Non-pigmented ciliary epithelial cell (primary cell): Measurements from ENCODE around the gene ARHGAP42.

Experiments used
- DNase-seq: peaks from one replicate; pipeline ENCODE4 v3.0.0-alpha.2; 2010; ENCODE audit warnings: low read depth

Gene ARHGAP42

DNA sequence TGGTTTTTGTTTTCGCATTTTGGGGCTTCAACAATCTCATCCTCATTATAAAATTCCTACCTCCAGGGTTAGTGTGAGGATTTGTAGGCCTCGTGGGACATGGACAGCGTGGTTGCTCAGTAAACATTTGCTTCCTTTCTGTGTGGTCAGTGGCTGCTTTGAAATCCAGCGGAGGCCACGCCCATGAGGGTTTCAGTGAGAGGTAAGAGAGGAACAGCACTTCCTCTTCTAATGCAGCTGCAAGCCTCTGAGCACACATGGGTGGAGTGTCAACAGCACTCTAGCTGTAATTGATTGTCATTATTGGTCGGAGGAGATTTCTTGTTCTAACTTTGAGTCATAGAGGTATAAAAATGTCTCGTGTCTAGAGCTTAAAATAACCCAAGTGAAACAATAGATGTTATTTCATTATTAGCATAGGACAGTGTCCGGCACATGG is 6.0 kb upstream of the ARHGAP42 start:
- no peak for DNase-seq

DNA sequence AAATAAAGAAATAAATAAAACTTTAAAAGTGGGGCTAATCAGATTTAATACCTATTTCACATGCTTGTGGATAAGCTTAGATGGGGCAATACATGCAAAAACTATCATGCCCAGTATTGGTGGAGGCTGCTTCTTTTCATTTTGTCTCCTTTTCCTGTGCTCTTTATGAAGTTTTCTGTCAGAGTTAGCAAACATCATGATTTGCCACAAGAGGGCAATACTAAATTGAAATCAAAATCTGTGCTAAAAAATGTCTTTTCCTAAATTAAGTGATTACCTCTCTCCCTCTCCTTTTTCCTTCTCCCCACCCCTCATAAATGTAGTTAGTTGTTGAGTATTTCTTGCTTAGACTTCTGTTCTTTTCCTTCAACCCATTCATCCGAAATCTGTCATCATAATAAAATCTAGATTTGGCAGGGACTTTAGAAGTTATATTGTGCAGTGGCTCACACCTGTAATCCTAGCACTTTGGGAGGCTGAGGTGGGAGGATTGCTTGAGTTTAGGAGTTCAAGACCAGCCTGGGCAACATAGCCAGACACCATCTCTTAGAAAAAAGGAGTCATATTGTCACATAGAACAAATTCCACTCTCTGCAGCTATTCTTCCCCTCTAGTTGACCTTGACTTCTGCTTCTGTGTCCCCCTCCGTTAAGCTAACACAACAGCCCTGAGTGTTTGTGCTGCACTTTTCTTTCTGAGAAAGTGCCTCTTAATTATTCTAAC is 4.7 kb upstream of the ARHGAP42 start:
- DNase-seq: no peak

DNA sequence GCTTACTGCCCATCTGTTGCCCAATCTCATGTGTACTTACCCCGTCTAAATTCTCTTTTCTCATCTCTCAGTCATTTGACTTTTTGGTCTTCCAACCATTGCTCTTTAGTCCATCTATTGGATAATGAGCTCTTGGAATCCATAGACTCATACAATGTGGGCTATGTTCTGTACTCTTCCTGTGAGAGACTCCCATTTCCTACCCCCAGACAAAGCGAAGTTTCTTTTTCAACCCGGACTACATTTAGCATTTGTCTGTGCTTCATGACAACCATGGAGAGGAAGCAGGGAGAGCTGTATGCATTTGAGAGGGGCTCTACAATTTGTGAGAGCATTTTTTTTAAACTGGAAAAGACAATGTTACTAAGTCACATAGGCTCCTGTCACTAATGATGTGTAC is 4.0 kb upstream of the ARHGAP42 start:
- DNase-seq: no peak

DNA sequence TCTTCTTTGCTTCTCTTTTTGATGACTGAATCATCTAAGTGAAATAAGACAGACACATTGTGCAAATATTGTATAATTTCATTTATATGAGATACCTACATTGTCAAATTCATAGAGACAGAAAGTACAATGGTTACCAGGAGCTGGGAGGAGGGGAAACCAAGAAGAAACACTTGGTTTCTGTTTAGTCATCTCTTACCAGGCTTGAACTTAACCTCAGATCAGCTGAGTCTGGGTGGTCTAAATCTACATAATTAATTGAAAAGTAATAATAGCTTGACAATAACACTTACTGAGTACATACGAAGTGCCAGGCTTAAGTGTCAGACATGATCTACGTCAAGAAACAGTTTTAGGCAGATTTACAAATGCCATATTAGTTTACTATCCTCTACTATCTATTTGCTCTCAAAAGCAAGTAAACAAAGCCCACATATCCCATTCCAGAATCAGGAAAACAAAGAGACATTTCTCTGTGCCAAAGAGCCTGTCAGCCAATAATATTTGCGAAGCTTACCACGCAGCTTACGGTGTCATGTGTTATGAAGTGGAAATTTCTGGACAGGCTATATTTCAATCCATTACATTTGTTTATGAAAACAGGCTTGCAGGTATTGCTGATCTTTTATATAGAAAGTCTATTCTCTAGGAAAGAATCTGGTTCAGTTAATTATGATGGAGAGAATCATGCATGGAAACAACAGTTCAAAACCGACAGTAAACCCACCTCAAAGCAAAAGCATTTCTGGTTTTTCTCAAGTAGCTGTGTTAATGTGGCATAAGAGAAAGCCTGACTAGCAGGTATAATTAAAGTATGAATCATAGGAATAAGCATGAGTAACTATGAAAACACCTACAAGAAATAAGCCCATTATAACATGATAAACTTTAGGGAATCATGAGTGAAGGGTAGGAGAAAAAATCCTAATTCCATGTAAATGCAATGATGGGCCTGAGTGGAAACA is 2.7 kb upstream of the ARHGAP42 start:
- DNase-seq: no peak

DNA sequence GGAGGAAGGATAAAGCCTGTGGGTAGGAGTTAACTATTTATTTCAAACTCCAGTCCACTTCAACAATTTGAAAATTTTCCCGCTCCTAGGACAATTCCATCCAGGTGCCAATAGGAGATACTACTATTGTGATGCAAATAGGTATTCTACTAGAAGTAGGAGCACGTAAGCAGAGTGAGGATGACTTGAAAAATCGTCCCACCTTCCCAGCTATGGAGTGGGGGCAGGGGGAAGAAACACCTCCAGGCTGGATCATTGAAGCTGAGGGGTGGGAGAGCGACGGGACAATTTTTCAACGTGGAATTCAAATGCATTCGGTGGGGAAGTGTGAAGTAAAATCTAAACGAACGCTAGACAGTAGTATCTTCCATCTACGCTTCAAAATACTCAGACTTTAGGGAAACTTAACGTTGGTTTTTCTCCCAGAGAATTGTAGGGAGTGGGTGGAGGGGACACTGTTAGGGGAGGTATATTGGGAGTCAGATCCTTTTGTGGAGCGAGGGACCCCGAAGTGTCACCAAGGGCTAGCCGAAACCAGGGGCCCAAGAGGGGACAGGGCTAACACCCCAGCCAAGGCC is 523 bp upstream of the ARHGAP42 start:
- no peak for DNase-seq

DNA sequence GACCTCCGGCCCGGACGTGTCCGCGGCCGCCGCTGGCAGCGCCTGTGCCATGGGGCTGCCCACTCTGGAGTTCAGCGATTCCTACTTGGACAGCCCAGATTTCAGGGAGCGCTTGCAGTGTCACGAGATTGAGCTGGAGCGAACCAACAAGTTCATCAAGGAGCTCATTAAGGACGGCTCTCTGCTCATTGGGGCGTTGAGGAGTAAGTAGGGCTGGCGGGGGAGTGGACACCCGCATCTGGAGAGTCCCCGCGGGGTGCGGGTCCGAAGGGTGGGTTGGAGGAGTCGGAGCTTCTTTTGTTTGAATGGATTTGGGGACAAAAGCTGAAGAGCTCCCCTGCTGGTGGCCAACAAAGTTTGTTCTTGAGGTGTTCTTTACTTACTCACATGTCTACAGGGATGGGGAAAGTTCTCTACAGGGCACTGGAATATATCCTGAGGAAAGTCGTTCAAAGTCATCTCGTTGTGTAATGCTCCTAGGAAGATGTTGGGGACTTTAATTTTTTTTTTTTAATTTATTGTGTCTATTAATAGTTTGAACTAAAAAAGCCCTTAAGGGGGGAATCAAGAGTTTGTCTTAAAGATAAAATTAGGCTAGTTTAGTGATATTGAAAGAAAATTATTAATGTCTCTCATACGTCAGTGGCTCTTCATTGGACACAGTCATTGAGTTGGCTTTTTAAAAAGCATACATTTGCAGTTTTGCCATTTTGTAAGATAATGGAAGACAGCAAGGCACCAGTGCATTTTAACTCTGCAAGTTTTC is 725 bp downstream of the ARHGAP42 start:
- DNase-seq: no peak

DNA sequence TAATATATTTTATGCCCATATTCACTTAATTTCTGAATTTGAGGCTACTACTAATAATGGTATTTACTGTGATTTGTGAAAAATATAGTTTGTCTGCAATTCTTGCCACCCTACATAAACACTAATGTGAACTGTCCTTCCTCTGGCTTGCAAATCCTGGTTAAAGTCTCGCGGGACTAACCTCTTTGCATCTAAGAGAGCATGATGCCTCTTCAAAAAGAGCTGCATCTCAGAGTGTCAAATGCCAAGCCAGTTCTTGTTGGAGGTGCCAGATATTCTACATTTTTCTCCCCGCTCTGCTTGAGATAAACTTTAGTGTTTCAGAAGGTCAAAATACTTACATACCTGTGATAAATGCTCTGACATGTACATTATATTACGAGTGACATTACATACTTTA is 2.1 kb downstream of the ARHGAP42 start:
- no peak for DNase-seq

DNA sequence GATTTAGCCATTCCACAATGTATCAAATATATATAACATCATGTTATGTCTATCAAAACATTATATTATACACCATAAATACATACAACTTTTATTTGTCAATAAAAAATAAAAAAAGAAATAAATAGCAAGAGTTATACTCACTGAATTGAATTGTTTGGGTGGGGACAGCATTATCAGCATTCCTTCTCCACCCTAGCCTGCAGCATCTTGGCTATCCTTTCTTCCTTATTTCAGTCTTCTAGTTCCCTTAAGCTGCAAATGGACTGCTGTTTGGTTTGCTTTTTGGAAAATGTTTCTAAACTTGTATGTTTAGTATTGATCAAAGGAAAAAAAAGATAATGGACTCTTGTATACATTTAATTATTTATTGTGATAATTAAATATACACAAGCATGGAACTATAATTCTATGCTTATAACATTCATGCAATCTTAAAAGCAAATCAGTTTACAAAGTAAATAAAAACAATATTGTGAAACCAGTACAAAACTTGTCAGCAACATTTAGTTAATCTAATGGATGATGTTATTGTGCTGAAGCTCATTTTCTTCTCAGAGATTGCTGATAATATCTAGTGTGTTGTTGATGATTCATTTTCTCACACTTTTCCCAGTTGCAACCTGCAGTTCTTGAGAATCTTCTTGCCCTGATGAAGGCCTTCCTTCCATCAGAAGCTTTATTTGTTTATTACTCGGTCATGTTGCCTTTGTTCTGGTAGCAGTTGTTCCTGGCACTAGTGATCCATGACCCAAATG is 5.0 kb downstream of the ARHGAP42 start:
- no peak for DNase-seq

DNA sequence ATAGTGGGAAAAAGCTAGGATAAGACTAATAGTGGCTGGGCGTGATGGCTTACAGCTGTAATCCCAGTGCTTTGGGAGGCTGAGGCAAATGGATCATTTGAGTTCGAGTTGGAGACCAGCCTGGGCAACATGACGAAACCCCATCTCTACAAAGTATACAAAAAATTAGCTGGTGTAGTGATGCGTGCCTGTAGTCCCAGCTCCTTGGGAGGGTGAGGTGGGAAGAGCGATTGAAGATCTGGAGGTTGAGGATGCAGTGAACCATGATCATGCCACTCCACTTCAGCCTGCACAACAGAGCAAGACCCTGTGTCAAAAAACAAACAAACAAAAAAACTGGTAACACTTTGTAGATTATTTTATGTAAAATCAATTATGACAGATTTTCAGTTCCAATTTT is 8.8 kb downstream of the ARHGAP42 start:
- DNase-seq: no peak

DNA sequence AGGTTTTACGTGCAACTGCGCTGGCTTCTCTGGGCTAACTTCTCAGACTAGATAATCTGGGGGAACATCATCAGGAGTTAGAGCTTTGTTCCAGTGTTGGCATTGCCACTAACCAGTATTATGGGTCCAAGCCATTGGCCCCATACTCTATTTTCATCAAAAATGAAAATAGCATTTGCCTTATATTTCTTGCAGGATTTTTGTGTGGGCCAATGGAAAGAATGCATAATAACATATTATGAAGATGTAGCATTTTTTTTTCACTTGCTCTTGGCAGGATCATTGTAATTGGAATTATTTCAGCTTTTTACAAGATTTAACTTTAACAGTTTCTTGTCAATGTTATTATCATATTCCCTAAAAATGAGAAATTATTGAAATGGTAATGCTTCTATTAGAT is 16.1 kb downstream of the ARHGAP42 start:
- no peak for DNase-seq

DNA sequence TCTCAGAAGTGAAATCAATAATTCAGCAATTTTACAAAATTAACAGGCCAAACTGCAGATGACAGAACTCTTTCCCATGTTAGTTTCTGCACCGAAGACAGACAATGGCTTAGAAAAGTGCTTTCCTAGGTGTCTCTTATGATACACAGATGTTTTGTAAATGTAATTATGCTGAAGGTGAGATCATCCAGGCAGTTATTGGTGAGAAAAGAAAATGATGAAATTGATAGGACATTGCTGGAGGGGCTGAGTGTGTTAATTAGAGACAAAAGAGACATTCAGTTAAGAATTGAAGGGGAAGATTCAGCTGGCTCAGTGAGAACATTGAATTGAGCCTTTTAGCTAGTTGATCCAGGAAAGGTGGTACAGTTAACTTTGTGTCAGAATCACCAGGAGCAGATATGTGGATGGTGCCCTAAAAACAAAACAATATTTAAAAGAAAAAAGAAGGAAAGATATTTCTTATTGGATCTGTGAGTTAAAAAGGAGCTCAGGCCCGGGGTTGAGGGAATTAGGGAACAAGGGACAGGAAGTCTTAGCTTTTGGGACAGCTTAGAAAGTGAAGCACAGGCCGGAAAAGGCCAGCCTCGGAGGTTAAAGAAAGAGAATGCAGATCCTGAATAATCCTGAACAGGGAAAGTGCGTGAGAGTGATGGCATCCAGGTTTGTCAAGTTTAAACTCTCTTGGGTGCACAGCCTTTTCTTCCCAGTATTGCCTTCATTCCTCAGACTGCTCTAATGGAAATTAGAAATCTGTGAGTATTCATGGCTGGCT is 16.9 kb downstream of the ARHGAP42 start:
- no peak for DNase-seq

DNA sequence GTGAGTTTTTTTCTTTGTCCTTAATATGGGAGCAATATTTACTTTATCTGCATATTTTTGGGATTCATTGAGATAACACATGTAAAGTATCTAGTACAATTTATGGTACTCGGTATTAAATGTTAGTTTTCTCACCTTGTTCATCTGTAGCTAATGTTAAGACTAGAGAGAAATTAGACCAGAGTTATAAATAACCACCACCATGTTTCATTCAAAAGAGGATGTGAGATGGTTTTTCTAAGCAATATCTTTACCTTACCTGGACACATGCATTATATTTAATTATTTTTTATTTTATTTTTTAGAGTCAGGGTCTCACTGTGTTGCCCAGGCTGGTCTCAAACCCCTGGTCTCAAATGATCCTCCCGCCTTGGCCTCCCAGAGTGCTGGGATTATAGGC is 18.4 kb downstream of the ARHGAP42 start:
- no peak for DNase-seq

DNA sequence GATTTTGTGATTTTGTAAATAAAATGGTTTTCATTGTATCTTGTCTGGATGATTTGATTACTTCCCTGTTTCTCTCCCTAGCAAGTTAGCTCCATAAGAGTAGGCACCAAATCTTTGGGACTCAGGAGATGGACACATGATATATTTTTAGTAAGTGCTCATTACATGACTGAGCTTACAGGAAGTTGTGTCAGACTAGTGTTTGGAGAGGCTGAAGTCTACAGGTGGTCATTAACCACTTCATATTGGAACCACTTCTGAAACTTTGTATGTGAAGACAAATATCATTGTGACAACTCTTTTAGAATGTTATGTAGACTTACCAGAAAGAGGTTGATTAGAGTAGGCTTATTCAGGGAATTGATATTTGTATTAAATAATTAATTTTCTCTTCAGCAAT is 19.1 kb downstream of the ARHGAP42 start:
- DNase-seq: no peak

DNA sequence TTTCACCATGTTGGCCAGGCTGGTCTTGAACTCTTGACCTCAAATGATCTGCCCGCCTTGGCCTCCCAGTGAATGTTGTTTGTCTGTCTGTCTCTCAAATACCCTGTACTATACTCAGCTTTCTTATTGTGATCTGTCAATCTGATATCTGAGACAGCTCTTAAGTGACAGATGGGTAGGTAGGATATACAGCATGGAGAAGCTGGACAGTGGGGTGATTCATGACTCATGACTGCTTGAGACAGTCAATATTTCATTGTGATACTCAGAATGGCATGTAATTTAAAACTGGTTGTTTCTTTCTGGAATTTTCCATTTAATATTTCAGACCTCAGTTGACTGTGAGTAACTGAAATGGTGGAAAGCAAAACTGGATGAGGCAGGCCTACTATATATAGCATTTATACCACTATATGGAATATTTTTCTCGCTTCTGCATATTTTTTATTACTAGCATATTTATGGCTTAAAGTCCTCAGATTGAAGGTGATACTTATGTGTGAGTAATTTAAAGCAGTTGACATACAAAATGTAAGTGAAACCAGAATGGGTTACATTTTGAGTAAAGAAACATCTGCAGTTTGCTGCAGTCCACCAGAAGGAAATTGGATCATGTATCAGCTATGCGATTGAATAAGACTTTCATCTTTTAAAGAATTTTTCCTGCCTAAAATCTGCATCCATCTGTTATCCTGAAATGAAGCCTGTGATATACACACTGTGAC is 22.3 kb downstream of the ARHGAP42 start:
- DNase-seq: no peak

DNA sequence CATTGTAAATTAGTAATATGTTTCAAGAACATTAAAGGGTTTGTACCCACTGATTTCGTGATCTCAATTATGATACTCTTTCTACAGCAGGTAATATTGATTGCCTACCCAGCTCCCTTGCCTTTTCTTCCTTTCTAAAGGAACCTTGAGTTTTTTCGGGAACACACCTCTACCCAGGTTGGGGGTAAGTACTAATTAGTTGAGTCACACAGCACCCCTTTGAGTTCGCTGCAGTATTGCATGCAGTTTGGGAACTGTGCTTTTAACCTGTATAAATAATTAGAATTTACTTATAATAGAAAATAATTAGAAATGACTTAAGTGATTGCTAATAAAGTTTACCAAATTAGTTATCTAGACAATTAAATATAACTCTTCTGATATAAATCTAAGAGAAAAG is 24.9 kb downstream of the ARHGAP42 start:
- no peak for DNase-seq

DNA sequence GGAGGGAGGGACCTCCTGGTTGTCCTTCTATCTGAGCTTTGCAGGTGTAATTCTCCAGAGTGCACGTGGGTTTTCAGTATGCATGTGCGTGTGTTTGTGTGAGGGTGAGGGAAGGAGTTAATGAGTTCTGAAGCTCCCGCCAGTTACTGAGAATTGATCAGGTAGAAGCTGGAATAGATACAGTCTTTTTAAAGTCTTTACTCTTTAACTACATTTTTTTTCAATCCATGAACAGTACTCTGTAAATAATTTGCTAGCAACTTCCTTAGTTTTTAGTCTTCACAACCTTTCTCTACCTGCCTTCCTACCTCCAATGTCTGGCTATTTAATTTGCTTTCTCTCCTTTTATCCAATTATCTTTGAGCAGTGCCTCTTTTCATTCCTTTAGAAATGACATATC is 25.5 kb downstream of the ARHGAP42 start:
- no peak for DNase-seq

DNA sequence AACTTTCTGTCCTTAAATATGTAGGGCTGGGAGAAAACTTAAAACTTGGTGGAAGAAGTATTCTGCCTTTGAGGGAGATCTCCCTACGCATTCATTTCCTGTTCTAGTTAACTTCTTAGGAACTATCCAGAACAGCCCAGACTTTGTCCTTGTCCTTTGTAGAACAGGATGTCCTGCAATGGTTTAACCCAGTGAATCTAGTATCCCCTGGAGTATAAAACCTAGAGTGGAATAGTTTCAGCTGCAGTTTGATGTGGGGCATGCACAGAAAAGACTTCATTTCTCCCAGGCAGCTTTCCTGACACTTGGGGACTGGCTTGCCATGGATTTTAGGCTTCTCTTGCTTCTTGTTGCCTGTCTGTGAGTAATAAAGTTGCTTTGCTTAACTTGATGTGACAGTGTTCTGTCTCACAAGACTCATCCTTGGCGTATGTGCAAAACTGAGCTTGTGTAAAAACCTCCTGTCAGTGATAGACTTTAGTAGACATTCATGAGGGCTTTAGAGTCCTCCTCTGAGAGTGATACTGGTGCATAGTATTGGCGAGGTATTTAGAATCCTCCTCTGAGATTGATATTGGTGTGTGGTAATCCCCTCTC is 28.2 kb downstream of the ARHGAP42 start:
- DNase-seq: no peak

DNA sequence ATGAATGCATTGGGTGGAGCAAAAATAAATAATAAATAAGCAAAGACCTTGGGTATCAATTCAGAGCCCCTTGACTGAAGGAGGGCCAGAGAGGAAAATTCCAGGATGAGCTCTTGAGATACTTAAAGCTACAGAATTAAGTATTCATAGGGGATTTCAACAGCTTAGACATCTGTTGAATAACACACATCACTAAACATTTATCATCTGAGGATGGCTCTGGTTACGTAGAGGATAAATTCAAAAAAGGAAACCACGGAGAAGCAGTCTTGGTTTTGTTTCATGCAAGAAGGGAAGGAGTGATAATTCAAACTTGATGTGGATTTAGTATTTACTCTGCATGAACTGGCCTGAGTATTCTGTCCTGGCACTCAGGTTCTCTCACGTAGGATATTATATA is 29.8 kb downstream of the ARHGAP42 start:
- DNase-seq: no peak

DNA sequence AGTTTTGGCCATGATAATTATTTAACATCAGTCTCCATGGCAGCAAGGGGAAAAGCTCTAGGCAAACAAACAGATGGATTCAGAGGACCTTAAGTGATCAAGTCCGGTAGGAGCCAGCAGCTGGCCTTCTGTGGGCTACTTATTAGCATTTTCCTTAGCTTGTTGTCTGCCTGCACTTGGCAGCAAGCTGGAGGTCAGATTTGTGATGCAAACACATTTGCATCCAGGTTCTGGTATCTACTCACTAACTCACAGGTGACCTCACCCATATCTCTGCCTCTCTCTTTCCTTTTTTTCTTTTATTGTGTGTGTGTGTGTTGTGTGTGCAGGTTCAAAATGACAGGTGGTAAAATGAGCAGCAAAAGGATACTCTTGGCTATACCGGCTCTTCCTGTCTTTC is 32.3 kb downstream of the ARHGAP42 start:
- DNase-seq: no peak

DNA sequence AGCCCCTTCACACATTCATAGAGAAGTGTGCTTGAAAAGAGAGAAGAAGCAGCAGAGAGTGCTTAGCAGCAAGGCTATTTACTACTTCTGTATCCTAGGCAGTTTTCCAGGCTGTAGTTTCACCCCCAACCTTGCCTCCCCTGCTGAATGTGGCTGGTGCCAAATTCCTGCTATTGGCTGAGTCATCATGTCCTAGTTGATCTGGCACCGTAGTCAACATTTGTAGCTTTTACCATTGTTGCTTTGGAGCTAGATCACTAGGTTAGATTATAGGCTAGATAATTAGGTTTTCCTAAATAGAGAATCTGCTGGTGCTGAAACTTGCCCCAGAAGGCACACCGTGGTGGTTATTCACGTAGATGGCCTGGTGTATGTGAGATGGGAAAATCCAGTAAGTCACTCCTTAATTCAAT is 32.7 kb downstream of the ARHGAP42 start:
- DNase-seq: peak; percentile 52
